NCI-H2171 (cell line): ENCODE data around the gene PCDHGB4.
"Not testable (repeated sequence)": the region's sequence is repeated elsewhere in the genome, so short reads cannot be mapped to it uniquely, and the experiment has no call there.

Experiments used
- DNase-seq: peaks from one replicate; lab custom pipeline; 2025; lab: John Stamatoyannopoulos, UW

Gene PCDHGB4

DNA sequence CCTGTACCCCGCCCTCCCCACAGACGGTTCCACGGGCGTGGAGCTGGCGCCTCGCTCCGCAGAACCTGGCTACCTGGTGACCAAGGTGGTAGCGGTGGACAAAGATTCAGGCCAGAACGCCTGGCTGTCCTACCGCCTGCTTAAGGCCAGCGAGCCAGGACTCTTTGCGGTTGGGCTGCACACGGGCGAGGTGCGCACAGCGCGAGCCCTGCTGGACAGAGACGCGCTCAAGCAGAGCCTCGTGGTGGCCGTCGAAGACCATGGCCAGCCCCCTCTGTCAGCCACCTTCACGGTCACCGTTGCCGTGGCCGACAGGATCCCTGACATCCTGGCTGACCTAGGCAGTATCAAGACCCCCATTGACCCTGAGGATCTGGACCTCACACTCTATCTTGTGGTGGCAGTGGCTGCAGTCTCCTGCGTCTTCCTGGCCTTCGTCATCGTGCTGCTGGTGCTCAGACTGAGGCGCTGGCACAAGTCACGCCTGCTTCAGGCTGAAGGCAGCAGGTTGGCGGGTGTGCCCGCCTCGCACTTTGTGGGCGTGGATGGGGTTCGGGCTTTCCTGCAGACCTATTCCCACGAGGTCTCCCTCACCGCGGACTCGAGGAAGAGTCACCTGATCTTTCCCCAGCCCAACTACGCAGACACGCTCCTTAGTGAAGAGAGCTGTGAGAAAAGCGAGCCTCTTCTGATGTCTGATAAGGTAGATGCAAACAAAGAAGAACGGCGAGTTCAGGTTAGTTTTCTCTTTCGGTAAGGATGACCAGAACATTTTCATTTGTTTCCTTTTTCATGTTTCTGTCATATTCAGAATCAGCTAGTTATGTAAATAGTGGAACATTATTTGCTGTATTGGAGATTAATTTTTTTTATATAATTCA is 21.2 kb upstream of the PCDHGB4 start:
- no peak for DNase-seq

DNA sequence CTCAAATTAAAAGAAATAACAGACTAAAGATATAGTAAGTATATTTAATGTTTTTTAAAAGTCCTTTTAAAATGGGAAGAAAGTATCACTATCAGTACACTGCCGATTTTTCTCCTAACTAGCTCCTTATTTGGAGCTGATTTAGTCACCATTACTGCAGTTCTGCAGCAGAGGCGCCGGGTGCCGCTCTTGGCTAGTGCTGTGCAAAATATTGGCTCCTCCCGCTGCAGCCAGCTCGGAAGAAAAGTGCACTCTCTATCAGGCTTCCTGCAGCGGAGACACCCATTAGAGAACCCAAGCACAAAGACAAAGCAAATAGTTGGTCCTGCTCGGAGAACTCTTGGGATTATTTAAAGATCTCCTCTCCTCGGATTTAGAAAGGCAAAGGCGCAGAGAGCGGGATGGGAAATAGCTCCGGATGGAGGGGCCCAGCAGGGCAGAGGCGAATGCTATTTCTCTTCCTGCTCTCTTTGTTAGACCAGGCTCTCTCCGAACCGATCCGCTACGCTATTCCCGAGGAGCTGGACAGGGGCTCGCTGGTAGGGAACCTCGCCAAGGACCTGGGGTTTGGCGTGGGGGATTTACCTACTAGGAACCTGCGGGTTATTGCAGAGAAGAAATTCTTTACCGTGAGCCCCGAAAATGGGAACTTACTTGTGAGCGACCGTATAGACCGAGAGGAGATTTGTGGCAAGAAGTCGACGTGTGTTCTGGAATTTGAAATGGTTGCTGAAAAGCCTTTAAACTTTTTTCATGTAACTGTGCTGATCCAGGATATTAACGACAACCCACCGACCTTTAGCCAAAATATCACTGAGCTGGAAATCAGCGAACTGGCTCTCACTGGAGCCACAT is 17.3 kb upstream of the PCDHGB4 start, which contains the start of gene PCDHGB3:
PCDHGB3 (plus strand) TSS at position 249 of the 855 bp plus-strand sequence; CDS start at position 402, 153 bp downstream.
- no peak for DNase-seq

DNA sequence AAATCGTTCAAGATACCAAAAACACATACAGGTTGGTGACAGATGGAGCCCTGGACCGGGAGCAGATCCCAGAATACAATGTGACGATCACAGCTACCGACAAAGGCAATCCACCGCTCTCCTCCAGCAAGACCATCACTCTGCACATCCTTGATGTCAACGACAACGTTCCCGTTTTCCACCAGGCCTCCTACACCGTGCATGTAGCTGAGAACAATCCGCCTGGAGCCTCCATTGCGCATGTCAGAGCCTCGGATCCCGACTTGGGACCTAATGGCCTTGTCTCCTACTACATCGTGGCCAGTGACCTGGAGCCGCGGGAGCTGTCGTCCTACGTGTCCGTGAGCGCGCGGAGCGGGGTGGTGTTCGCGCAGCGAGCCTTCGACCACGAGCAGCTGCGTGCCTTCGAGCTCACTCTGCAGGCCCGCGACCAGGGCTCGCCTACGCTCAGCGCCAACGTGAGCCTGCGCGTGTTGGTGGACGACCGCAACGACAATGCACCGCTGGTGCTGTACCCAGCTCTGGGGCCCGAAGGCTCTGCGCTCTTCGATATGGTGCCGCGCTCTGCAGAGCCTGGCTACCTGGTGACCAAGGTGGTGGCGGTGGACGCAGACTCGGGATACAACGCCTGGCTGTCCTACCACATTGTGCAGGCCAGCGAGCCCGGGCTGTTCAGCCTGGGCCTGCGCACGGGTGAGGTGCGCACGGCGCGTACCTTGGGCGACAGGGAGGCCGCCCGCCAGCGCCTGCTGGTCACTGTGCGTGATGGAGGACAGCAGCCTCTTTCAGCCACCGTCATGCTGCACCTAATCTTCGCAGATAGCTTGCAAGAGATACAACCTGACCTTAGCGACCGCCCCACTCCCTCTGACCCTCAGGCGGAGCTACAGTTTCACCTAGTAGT is 15.7 kb upstream of the PCDHGB4 start:
- DNase-seq: no peak

DNA sequence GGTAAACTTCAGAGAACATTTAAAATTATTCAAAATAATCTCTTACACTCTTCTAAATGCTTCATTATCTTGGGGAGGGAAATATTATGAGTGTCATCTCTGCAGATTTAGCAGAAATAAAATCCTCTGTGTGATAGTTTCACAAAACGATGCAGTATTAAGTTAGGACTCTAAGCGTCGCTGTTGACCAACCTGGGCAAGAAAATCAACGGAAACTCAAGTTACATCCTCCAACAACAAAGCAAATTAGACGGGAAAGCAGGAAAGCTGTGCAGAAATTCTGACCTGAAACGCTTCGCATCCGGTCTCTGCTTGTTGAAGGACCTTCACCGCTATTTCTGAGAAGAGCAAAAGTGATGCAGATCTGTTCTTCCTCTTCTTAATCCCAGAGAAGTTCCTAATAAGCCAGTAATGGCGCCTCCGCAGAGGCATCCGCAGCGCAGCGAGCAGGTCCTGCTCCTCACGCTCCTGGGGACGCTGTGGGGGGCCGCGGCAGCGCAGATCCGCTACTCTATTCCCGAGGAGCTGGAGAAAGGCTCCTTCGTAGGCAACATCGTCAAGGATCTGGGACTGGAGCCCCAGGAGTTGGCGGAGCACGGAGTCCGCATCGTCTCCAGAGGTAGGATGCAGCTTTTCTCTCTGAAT is 13.7 kb upstream of the PCDHGB4 start, which contains the start of gene PCDHGA6:
PCDHGA6 (plus strand) TSS at position 219 of the 645 bp plus-strand sequence; CDS start at position 412, 193 bp downstream.
- DNase-seq: no peak

DNA sequence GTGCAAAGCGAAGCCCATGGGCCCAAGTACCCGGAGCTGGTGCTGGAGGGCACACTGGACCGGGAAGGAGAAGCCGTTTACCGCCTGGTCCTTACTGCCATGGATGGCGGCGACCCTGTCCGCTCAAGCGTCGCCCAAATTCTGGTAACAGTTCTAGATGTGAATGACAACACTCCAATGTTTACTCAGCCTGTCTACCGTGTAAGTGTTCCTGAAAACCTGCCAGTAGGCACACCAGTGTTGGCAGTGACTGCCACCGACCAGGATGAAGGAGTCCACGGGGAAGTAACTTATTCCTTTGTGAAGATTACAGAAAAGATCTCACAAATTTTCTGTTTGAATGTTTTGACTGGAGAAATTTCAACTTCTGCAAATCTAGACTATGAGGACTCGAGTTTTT is 12.9 kb upstream of the PCDHGB4 start:
- DNase-seq: no peak

DNA sequence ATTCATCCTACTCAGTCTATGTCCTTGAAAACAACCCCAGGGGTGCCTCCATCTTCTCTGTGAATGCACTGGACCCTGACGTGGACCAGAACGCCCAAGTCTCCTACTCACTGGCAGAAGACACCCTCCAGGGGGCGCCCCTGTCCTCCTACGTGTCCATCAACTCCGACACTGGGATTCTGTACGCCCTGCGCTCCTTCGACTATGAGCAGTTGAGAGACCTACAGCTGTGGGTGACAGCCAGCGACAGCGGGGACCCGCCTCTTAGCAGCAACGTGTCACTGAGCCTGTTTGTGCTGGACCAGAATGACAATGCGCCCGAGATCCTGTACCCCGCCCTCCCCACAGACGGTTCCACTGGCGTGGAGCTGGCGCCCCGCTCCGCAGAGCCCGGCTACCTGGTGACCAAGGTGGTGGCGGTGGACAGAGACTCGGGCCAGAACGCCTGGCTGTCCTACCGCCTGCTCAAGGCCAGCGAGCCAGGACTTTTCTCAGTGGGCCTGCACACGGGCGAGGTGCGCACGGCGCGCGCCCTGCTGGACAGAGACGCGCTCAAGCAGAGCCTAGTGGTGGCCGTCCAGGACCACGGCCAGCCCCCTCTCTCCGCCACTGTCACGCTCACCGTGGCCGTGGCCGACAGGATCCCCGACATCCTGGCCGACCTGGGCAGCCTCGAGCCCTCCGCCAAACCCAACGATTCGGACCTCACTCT is 11.9 kb upstream of the PCDHGB4 start:
- not testable (repeated sequence) for DNase-seq

DNA sequence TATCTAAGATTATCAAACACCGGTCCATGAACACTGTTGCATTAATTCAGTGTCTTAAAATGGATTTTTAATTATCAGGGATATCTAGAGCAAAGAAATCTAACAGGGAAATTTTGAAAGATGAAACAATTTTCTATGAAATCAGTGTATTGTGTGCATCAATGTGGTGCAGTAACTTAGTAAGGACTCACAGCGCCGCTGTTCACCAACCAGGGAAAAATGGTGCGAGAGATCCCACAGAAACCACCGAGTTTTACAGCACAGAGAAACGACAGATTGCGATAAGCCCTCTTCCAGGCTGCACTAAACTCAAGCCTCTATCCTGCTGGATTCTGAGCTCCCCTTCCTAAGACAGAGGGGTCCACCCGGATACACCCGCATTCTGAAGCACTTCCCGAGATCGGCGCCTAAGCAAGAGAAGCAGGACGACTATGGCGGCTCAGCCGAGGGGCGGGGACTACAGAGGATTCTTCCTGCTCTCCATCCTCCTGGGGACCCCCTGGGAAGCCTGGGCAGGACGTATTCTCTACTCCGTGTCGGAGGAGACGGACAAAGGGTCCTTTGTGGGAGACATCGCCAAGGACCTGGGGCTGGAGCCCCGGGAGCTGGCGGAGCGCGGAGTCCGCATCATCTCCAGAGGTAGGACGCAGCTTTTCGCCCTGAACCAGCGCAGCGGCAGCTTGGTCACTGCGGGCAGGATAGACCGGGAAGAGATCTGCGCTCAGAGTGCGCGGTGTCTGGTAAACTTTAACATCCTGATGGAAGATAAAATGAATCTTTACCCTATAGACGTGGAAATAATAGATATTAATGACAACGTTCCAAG is 4.8 kb upstream of the PCDHGB4 start, which contains the start of gene PCDHGA7:
PCDHGA7 (plus strand) TSS at position 274 of the 826 bp plus-strand sequence; CDS start at position 432, 158 bp downstream.
- DNase-seq: no peak

DNA sequence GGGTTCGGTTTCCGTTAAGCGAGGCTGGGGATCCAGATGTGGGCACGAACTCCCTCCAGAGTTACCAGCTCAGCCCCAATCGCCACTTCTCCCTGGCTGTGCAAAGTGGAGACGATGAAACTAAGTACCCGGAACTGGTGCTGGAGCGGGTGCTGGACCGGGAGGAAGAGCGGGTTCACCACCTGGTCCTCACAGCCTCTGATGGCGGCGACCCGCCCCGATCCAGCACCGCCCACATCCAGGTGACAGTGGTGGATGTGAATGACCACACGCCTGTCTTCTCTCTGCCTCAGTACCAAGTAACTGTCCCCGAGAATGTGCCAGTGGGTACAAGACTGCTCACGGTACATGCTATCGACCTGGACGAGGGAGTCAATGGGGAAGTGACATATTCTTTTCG is 4.2 kb upstream of the PCDHGB4 start:
- DNase-seq: no peak

DNA sequence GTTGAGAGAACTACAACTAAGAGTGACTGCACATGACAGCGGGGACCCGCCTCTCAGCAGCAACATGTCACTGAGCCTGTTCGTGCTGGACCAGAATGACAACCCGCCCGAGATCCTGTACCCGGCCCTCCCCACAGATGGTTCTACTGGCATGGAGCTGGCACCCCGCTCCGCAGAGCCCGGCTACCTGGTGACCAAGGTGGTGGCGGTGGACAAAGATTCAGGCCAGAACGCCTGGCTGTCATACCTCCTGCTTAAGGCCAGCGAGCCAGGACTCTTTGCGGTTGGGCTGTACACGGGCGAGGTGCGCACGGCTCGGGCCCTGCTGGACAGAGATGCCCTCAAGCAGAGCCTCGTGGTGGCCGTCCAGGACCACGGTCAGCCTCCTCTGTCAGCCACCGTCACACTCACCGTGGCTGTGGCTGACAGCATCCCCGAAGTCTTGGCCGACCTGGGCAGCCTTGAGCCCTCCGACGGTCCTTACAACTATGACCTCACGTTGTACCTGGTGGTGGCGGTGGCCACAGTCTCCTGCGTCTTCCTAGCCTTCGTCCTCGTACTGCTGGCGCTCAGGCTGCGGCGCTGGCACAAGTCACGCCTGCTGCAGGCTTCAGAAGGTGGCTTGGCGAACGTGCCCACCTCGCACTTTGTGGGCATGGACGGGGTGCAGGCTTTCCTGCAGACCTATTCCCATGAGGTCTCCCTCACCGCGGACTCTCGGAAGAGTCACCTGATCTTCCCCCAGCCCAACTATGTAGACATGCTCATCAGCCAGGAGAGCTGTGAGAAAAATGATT is 2.8 kb upstream of the PCDHGB4 start:
- no peak for DNase-seq

DNA sequence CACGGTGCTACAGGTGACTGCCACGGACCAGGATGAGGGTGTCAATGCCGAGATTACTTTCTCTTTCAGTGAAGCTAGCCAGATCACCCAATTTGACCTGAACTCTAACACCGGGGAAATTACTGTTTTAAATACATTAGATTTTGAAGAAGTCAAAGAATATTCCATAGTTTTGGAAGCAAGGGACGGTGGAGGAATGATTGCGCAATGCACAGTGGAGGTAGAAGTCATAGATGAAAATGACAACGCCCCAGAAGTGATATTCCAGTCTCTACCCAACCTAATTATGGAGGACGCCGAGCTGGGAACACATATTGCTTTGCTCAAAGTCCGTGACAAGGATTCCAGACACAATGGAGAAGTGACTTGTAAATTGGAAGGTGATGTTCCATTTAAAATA is 1.2 kb downstream of the PCDHGB4 start:
- no peak for DNase-seq

DNA sequence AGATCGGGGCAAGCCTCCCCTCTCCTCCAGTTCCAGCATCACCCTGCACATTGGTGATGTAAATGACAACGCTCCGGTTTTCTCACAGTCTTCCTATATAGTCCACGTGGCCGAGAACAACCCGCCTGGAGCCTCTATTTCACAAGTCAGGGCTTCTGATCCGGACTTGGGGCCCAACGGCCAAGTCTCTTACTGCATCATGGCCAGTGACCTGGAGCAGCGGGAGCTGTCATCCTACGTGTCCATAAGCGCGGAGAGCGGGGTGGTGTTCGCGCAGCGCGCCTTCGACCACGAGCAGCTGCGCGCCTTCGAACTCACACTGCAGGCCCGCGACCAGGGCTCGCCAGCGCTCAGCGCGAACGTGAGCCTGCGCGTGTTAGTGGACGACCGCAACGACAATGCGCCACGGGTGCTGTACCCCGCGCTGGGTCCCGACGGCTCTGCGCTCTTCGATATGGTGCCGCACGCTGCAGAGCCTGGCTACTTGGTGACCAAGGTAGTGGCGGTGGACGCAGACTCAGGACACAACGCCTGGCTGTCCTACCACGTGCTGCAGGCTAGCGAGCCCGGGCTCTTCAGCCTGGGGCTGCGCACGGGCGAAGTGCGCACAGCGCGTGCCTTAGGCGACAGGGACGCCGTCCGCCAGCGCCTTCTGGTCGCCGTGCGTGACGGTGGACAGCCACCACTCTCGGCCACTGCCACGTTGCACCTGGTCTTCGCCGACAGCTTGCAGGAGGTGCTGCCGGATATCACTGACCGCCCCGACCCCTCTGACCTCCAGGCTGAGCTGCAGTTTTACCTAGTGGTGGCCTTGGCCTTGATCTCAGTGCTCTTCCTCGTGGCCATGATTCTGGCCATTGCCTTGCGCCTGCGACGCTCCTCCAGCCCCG is 1.9 kb downstream of the PCDHGB4 start:
- no peak for DNase-seq

DNA sequence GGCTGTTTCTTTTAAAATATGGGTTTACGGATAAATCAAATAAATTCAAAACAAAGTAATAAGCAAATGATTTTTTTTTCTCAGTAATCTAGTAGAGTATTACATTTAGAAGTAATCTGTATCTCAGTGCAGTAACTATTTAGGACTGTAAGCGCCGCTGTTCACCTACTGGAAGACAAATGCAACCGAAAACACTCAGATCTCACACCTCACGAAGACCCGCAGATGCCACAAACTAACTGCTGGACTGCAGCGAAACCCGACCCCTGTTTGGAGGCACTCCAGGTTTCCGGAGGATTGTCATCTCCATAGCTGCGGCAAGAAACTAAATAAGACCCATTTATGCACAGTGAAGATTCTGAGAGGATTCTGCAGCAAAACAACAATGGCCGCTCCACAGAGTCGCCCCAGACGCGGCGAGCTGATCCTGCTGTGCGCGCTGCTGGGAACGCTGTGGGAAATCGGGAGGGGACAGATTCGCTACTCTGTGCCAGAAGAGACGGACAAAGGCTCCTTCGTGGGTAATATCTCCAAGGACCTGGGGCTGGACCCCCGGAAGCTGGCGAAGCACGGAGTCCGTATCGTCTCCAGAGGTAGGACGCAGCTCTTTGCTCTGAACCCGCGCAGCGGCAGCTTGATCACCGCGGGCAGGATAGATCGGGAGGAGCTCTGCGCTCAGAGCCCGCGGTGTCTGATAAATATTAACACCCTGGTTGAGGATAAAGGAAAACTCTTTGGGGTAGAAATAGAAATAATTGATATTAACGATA is 5.1 kb downstream of the PCDHGB4 start, which contains the start of gene PCDHGA8:
PCDHGA8 (plus strand) TSS at position 205 of the 770 bp plus-strand sequence; CDS start at position 386, 181 bp downstream.
- no peak for DNase-seq

DNA sequence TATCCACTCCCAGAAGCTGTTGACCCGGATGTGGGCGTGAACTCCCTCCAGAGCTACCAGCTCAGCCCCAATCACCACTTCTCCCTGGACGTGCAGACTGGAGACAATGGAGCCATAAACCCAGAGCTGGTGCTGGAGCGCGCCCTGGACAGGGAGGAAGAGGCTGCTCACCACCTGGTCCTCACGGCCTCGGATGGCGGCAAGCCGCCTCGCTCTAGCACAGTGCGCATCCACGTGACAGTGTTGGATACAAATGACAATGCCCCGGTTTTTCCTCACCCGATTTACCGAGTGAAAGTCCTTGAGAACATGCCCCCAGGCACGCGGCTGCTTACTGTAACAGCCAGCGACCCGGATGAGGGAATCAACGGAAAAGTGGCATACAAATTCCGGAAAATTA is 5.8 kb downstream of the PCDHGB4 start:
- DNase-seq: no peak

DNA sequence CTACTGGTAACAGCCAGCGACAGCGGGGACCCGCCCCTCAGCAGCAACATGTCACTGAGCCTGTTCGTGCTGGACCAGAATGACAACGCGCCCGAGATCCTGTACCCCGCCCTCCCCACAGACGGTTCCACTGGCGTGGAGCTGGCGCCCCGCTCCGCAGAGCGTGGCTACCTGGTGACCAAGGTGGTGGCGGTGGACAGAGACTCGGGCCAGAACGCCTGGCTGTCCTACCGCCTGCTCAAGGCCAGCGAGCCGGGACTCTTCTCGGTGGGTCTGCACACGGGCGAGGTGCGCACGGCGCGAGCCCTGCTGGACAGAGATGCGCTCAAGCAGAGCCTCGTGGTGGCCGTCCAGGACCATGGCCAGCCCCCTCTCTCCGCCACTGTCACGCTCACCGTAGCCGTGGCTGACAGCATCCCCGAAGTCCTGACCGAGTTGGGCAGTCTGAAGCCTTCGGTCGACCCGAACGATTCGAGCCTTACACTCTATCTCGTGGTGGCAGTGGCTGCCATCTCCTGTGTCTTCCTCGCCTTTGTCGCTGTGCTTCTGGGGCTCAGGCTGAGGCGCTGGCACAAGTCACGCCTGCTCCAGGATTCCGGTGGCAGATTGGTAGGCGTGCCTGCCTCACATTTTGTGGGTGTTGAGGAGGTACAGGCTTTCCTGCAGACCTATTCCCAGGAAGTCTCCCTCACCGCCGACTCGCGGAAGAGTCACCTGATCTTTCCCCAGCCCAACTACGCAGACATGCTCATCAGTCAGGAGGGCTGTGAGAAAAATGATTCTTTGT is 7.1 kb downstream of the PCDHGB4 start:
- DNase-seq: not testable (repeated sequence)

DNA sequence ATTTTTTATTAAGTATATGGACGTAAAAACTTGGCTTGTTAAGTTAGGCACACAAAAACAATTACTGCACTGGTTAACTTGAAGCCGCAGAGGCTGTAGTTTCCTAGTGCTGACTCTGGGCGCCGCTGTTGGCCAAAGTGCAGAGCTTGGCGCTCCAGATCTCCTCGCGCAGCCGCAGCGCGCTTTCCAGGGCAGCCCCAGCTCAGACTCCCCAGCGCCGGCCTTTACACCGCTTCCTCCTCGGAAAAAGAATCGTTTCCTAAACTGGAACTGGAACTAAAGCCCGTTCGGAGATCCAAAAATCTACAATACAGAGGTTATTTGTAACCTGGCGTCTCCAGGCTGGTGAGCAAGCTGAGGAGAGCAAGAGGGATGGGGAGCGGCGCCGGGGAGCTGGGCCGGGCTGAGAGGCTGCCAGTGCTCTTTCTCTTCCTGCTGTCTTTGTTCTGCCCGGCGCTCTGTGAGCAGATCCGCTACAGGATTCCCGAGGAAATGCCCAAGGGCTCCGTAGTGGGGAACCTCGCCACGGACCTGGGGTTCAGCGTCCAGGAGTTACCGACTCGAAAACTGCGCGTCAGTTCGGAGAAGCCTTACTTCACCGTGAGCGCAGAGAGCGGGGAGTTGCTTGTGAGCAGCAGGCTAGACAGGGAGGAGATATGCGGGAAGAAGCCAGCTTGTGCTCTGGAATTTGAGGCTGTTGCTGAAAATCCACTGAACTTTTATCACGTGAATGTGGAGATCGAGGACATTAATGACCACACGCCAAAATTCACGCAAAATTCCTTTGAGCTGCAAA is 10.5 kb downstream of the PCDHGB4 start, which contains the start of gene PCDHGB5:
PCDHGB5 (plus strand) TSS at position 192 of the 796 bp plus-strand sequence; CDS start at position 373, 181 bp downstream.
- not testable (repeated sequence) for DNase-seq
